Panc1 (cell line): ENCODE results near the gene QPCTL. TPM values are rescaled to one million over a fixed set of nuclear protein-coding genes. Genes with fewer than 3 reads are reported as not detected.
A peak's percentile ranks its signal among the peaks of the same experiment; 100 is the strongest.
"Not testable (repeated sequence)": the region's sequence is repeated elsewhere in the genome, so short reads cannot be mapped to it uniquely, and the experiment has no call there.

Experiments used
- ATAC-seq: fragments of 200-7000 bp; cut with Tn5 transposase; 2 replicates; pipeline ENCODE4 v1.9.1; 2020; ENCODE audit warnings: mild to moderate bottlenecking, moderate library complexity
- BruUV-seq: library from RNA; stranded (reverse); fragments of 400-500 nt; replicated peaks from 2 replicates; lab custom pipeline; 2021; lab: Mats Ljungman, UMichigan
- CTCF ChIA-PET: fragments of 300-600 bp; sonication (Branson Sonifier 250); formaldehyde crosslinking; loops from one replicate; lab custom pipeline; 2022; ENCODE audit warnings: antibody characterized with exemption; lab: Charles Lee
- POLR2A ChIA-PET: fragments of 300-600 bp; sonication (Branson Sonifier 250); formaldehyde crosslinking; loops from one replicate; lab custom pipeline; 2022; ENCODE audit warnings: antibody characterized with exemption; lab: Charles Lee
- DNase-seq: peaks from one replicate; pipeline ENCODE4 v3.0.0-alpha.2; 2010; ENCODE audit warnings: low read depth, low spot score
- H3K27ac ChIP-seq: 2 replicates; pipeline ENCODE4 v1.5.1; 2011; ENCODE audit warnings: mild to moderate bottlenecking, low read length, inconsistent platforms
- H3K27me3 ChIP-seq: fragments of 200-500 bp; sonication (Bioruptor generic); 2 replicates; pipeline ENCODE4 v1.6.0; 2014; ENCODE audit warnings: low read length, inconsistent platforms; ENCODE audit not compliant: control insufficient read depth, insufficient read depth
- H3K36me3 ChIP-seq: fragments of 200-500 bp; sonication (Bioruptor generic); 2 replicates; pipeline ENCODE4 v1.5.1; 2014; ENCODE audit warnings: inconsistent platforms, mild to moderate bottlenecking, low read length, moderate library complexity; ENCODE audit not compliant: control insufficient read depth, insufficient read depth
- H3K4me1 ChIP-seq: 2 replicates; pipeline ENCODE4 v1.5.1; 2011; ENCODE audit warnings: inconsistent platforms, mild to moderate bottlenecking, low read length, moderate library complexity; ENCODE audit not compliant: control insufficient read depth, insufficient read depth
- H3K4me3 ChIP-seq, 2 experiments: 2 replicates each; pipeline ENCODE4 v1.5.1; 2011 to 2012; ENCODE audit warnings: low read depth in 2 of 2, low read length in 2 of 2, mild to moderate bottlenecking in 2 of 2, inconsistent platforms in 1 of 2, moderate library complexity in 1 of 2
- H3K9me3 ChIP-seq: fragments of 200-500 bp; sonication (Bioruptor generic); 2 replicates; pipeline ENCODE4 v1.5.1; 2014; ENCODE audit warnings: low read depth, mild to moderate bottlenecking, inconsistent platforms, low read length, moderate library complexity; ENCODE audit not compliant: control insufficient read depth, insufficient read depth
- POLR2AphosphoS5 ChIP-seq: IDR thresholded peaks from 2 replicates; pipeline ENCODE4 v1.6.1; 2012; ENCODE audit warnings: mild to moderate bottlenecking, low read depth, low read length, moderate library complexity
- REST ChIP-seq, 2 experiments: IDR thresholded peaks; 2 replicates each; pipeline ENCODE4 v1.6.1; 2011 to 2012; ENCODE audit warnings: low read depth in 2 of 2, control low read depth in 1 of 2, low read length in 1 of 2, mild to moderate bottlenecking in 1 of 2, moderate library complexity in 1 of 2; ENCODE audit not compliant: insufficient read depth in 1 of 2
- SIN3A ChIP-seq: IDR thresholded peaks from 2 replicates; pipeline ENCODE4 v1.6.1; 2012; ENCODE audit warnings: low read depth, mild to moderate bottlenecking, low read length, moderate library complexity, borderline replicate concordance; ENCODE audit not compliant: insufficient read depth
- TCF7L2 ChIP-seq: IDR thresholded peaks from 2 replicates; pipeline ENCODE4 v1.6.1; 2011; ENCODE audit warnings: mild to moderate bottlenecking, low read depth, low read length, inconsistent platforms
- in situ Hi-C: cut with HindIII; loops from 2 replicates; pipeline ENCODE4 v1.10.0; 2016; ENCODE audit warnings: low sequenced_read_pairs, low pct_unique_long_range_greater_than_20kb
- intact Hi-C: fragments of 100-400 bp; cut with micrococcal nuclease; formaldehyde crosslinking; loops from one replicate; pipeline ENCODE4 v1.10.0; 2022; ENCODE audit not compliant: unreplicated experiment
- total RNA-seq: library from RNA; stranded (reverse); gene quantifications from one replicate; pipeline ENCODE4 v1.2.1, GENCODE V29; 2021; ENCODE audit not compliant: unreplicated experiment
- TF ChIP-seq, protein P1 (sequence below): fragments of 450-650 bp; IDR thresholded peaks from 2 replicates; pipeline ENCODE4 v1.5.1; 2017; ENCODE audit warnings: mild to moderate bottlenecking

QPCTL gene
- total RNA-seq, 1 experiment from 2014 or later, result 19.4 TPM

DNA sequence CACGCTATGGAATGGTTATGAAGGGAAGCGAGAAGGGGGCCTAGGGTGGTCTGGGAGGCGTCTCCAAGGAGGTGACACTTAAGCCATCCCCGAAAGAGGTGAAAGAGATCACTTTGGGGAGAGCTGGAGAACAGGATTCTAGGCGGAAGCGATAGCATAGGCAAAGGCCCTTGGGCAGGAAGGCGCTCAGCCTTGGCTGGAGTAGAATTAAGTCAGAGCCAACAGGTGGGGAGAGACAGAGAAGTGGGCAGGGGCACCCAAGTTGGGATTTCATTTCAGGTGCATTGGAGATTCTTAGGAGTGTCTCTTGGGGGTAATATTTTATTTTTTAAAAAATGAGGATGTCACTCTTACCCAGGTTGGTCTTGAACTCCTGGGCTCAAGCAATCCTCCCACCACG is 10.3 kb upstream of the QPCTL start:
- Histone ChIP-seq H3K4me3 (peak overlapping the region in 1 of 2 experiments; percentile 54; a peak in 2 of 4 replicates), H3K36me3 (0 out of 2 replicates have a peak, but pooled peaks cover under 1% of the 10 kb centered on the region), H3K27ac (peak overlapping the region; percentile 44), H3K27me3 (no peaks in the 10 kb centered on the region), H3K9me3 (no peaks in the 10 kb centered on the region), H3K4me1 (peaks cover 8% of the 10 kb centered on the region)
- DNase-seq, result no peak
- in situ Hi-C loops, result no loop called here
- TF ChIP-seq TCF7L2, result no peak
- no peak for TF ChIP-seq REST (IDR thresholded peaks at IDR 0.05; ENCODE audit: insufficient read depth in 1 of 2, low read depth in 2 of 2, low read length in 1 of 2)
- TF ChIP-seq SIN3A, result no peak
- TF ChIP-seq POLR2AphosphoS5, result no peak
- TF ChIP-seq, protein P1, sequence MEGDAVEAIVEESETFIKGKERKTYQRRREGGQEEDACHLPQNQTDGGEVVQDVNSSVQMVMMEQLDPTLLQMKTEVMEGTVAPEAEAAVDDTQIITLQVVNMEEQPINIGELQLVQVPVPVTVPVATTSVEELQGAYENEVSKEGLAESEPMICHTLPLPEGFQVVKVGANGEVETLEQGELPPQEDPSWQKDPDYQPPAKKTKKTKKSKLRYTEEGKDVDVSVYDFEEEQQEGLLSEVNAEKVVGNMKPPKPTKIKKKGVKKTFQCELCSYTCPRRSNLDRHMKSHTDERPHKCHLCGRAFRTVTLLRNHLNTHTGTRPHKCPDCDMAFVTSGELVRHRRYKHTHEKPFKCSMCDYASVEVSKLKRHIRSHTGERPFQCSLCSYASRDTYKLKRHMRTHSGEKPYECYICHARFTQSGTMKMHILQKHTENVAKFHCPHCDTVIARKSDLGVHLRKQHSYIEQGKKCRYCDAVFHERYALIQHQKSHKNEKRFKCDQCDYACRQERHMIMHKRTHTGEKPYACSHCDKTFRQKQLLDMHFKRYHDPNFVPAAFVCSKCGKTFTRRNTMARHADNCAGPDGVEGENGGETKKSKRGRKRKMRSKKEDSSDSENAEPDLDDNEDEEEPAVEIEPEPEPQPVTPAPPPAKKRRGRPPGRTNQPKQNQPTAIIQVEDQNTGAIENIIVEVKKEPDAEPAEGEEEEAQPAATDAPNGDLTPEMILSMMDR, result no peak
- intact Hi-C loops, result no loop called here
- no TSS peak for BruUV-seq
- POLR2A ChIA-PET, result no interaction called here
- CTCF ChIA-PET, result no interaction called here
- no peak for ATAC-seq

DNA sequence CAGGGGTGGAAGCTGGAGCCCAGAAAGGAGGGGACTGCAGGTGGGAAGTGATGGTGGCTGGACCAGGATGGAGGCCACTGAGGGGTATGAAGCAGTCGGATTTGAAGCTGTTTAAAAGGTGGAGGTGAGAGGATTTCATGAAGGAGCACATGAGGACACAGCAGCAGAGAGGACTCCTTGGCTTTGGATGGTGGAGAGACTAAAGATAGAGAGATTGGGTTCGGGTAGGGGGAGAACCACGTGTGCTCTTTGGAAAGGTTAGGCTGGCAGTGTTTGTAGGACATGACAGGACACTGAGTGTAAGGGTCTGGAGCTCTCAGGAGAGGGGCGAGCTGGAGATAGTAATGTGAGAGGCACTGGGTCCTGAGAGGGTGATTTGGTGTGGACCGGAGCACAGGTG is 9.6 kb upstream of the QPCTL start:
- Histone ChIP-seq H3K4me3 (no peak overlapping the region), H3K27ac (no peak overlapping the region), H3K9me3 (no peaks in the 10 kb centered on the region), H3K36me3 (0 out of 2 replicates have a peak, but pooled peaks cover 3% of the 10 kb centered on the region), H3K27me3 (no peaks in the 10 kb centered on the region), H3K4me1 (peaks cover 8% of the 10 kb centered on the region)
- intact Hi-C loops, result no loop called here
- ChIA-PET CTCF (no interaction called here), POLR2A (no interaction called here)
- no peak for DNase-seq
- in situ Hi-C loops, result no loop called here
- no peak for ATAC-seq
- no TSS peak for BruUV-seq
- TF ChIP-seq REST (IDR thresholded peaks at IDR 0.05; ENCODE audit: insufficient read depth in 1 of 2, low read depth in 2 of 2, low read length in 1 of 2) (no peak), POLR2AphosphoS5 (no peak), TCF7L2 (no peak), SIN3A (no peak)
- TF ChIP-seq, protein P1, result no peak

DNA sequence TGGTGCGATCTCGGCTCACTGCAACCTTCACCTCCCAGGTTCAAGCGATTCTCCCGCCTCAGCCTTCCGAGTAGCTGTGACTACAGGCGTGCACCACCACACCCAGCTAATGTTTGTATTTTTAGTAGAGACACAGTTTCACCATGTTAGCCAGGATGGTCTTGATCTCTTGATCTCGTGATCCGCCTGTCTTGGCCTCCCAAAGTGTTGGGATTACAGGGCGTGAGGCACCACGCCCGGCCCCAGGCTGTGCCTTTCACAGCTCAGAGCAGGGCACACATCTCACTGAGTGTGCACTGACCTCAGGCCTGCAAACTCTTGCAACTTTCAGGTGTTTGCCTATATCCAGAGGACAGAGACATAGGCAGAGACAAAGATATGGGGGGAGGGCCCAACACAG is 7.4 kb upstream of the QPCTL start:
- H3K27ac ChIP-seq, H3K4me1 ChIP-seq, H3K9me3 ChIP-seq, in situ Hi-C loops, H3K27me3 ChIP-seq, POLR2A ChIA-PET, DNase-seq, H3K4me3 ChIP-seq, intact Hi-C loops, BruUV-seq, H3K36me3 ChIP-seq, ATAC-seq, CTCF ChIA-PET: not testable (repeated sequence)
